ENCODE data around the gene DLX1. TPM values are rescaled to one million over a fixed set of nuclear protein-coding genes. Genes with fewer than 3 reads are reported as not detected.

The DLX1 gene
- total RNA-seq, 1 experiment from 2014 or later, result 2.0 TPM

DNA sequence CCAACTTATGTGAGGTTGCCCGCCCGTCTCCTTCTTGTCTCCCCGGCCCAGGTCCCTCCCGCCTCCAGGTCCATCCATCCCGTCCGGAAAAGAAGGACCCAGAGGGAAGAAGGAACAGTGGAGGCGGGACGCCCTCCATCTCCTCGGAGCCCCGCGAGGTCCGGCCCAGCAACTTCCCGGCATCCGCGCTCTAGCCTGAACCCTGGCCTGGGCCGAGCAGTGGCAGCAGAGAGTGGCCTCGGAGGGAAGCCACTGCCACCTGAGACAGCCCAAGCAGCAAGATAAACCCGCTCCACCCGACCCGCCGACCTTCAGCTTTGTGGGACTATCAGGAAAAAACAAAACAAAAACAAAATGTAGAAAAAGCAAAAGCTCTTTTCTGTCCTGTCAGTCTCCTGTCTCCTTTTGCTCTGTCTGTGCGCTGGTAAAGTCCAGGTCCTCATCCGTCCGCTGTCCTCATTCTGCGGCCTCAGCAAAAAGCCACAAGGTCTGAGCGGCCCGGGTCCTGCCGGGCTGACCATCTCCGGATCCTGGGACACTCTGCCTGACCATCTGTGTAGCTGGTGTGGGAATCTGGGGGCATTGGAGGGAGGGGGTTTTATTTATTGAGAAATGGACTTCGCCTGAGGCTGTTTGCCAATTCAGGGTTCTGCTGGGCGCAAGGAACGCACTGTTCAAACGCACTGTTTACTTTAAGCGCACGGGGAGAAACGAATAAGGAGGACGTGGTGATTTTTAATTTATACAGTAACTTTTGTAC lies 3.1 kb downstream of the DLX1 start (continued):
- no peak for TF ChIP-seq SP1 (IDR thresholded peaks at IDR 0.05; ENCODE audit: low read depth)
- TF ChIP-seq ELF1 (IDR thresholded peaks at IDR 0.05; ENCODE audit: borderline replicate concordance, low read depth), result no peak
- TF ChIP-seq, protein P1, sequence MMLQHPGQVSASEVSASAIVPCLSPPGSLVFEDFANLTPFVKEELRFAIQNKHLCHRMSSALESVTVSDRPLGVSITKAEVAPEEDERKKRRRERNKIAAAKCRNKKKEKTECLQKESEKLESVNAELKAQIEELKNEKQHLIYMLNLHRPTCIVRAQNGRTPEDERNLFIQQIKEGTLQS (IDR thresholded peaks at IDR 0.05), result no peak
- TF ChIP-seq, protein P2, sequence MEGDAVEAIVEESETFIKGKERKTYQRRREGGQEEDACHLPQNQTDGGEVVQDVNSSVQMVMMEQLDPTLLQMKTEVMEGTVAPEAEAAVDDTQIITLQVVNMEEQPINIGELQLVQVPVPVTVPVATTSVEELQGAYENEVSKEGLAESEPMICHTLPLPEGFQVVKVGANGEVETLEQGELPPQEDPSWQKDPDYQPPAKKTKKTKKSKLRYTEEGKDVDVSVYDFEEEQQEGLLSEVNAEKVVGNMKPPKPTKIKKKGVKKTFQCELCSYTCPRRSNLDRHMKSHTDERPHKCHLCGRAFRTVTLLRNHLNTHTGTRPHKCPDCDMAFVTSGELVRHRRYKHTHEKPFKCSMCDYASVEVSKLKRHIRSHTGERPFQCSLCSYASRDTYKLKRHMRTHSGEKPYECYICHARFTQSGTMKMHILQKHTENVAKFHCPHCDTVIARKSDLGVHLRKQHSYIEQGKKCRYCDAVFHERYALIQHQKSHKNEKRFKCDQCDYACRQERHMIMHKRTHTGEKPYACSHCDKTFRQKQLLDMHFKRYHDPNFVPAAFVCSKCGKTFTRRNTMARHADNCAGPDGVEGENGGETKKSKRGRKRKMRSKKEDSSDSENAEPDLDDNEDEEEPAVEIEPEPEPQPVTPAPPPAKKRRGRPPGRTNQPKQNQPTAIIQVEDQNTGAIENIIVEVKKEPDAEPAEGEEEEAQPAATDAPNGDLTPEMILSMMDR (IDR thresholded peaks at IDR 0.05 in 2 of 3, conservative IDR thresholded peaks at IDR 0.05 in 1 of 3; ENCODE audit: borderline replicate concordance in 1 of 3, insufficient read depth in 1 of 3, low read depth in 2 of 3, low read length in 2 of 3), result no peak
- no peak for TF ChIP-seq CBX3 (IDR thresholded peaks at IDR 0.05; ENCODE audit: low read depth)

DNA sequence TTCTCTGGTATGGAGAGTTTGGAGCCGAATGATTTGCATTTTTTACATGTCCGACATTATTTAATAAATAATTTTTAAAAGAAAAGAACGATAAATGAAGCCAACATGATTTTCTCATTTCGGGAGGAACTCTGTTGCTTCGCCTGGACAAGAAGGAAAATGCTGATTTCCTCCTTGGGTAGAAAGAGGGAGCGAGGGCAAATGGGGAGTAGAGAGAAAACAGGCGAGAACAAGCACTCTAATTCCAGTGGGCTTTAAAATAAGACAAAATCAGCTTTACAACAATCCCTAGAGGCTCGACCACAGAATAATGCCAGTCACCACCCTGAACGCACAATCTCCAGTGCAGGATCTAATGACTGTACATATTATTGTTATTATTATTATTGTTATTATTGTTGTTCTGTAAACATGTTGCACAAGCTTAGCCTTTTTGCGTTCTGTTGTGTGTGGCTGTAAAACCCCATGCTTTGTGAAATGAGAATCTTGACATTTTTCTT lies 3.7 kb downstream of the DLX1 start:
- Histone ChIP-seq H3K4me2 (ENCODE audit: low read length) (no peak overlapping the region), H3K4me3 (replicated peaks in 1 of 2; ENCODE audit: low read depth in 1 of 2, low read length in 2 of 2) (no peak overlapping the region), H3K9ac (ENCODE audit: low read length) (no peak overlapping the region), H4K20me1 (ENCODE audit: insufficient read depth) (no peaks in the 10 kb centered on the region), H3K9me2 (ENCODE audit: insufficient read depth) (no peaks in the 10 kb centered on the region), H3K79me2 (ENCODE audit: insufficient read depth, low read length) (no peaks in the 10 kb centered on the region), H2AFZ (ENCODE audit: low read depth, low read length, poor library complexity, severe bottlenecking) (no peak overlapping the region), H3K4me1 (ENCODE audit: control insufficient read depth in 1 of 2, insufficient read depth in 2 of 2, low read length in 2 of 2) (peaks cover 3 to 18% of the 10 kb centered on the region in 2 experiments), H3K27me3 (ENCODE audit: insufficient read depth, low read length) (no peaks in the 10 kb centered on the region), H3K27ac (ENCODE audit: low read depth, low read length) (no peak overlapping the region), H3K36me3 (ENCODE audit: control insufficient read depth in 1 of 2, insufficient read depth in 2 of 2, low read length in 2 of 2) (no peaks in the 10 kb centered on the region), H3K9me3 (ENCODE audit: control insufficient read depth in 1 of 2, insufficient read depth in 1 of 2, low read depth in 1 of 2, low read length in 2 of 2) (no peaks in the 10 kb centered on the region)
- intact Hi-C loops (cut with micrococcal nuclease), result no loop called here
- RAD21 ChIA-PET (ENCODE audit: low non-redundant PET in 1 of 2, low total read pairs in 2 of 2, uncharacterized antibody in 2 of 2, unreplicated experiment in 2 of 2), result no interaction called here
- ATAC-seq (no peak), DNase-seq (ENCODE audit: low read depth, low spot score) (no peak)
- no peak for TF ChIP-seq RAD21 (IDR thresholded peaks at IDR 0.05; ENCODE audit: low read depth)
- TF ChIP-seq, protein P1 (IDR thresholded peaks at IDR 0.05), result no peak
- TF ChIP-seq CBX3 (IDR thresholded peaks at IDR 0.05; ENCODE audit: low read depth), result no peak
- TF ChIP-seq FOSL1 (IDR thresholded peaks at IDR 0.05; ENCODE audit: low read depth), result no peak
- TF ChIP-seq, protein P3, sequence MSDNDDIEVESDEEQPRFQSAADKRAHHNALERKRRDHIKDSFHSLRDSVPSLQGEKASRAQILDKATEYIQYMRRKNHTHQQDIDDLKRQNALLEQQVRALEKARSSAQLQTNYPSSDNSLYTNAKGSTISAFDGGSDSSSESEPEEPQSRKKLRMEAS (IDR thresholded peaks at IDR 0.05), result no peak
- TF ChIP-seq SRF (IDR thresholded peaks at IDR 0.05; ENCODE audit: low read depth), result no peak
- TF ChIP-seq, protein P2 (IDR thresholded peaks at IDR 0.05 in 2 of 3, conservative IDR thresholded peaks at IDR 0.05 in 1 of 3; ENCODE audit: borderline replicate concordance in 1 of 3, insufficient read depth in 1 of 3, low read depth in 2 of 3, low read length in 2 of 3), result no peak
- TF ChIP-seq JUND (IDR thresholded peaks at IDR 0.05), result no peak
- no peak for TF ChIP-seq ZNF274 (IDR thresholded peaks at IDR 0.05; ENCODE audit: low read depth, low read length)
- TF ChIP-seq EZH2phosphoT487 (IDR thresholded peaks at IDR 0.05; ENCODE audit: borderline replicate concordance), result no peak
- TF ChIP-seq POLR2A (IDR thresholded peaks at IDR 0.05; ENCODE audit: borderline replicate concordance, extremely low read depth, insufficient read depth, insufficient read length), result no peak
- no peak for TF ChIP-seq ZFX (IDR thresholded peaks at IDR 0.05)
- no peak for TF ChIP-seq ELF1 (IDR thresholded peaks at IDR 0.05; ENCODE audit: borderline replicate concordance, low read depth)
- POLR2A ChIA-PET, result no interaction called here
- BruUV-seq (replicated peaks), result no TSS peak
- CTCF ChIA-PET, result no interaction called here
